A673 (cell line): ENCODE results near the gene MVD.

Source experiments
- CTCF ChIP-seq: fragments of 300-800, 200-600 bp; sonication (generic); conservative IDR thresholded peaks from 2 replicates; pipeline ENCODE4 v1.5.1; 2017; ENCODE audit warnings: low read depth, mild to moderate bottlenecking, antibody characterized with exemption, low read length, moderate library complexity, mixed read lengths
- EZH2 ChIP-seq: fragments of 200-600 bp; sonication (generic); IDR thresholded peaks from 2 replicates; pipeline ENCODE4 v1.6.1; 2017; ENCODE audit warnings: borderline replicate concordance, low read depth, mild to moderate bottlenecking, mixed read lengths, antibody characterized with exemption, low read length; ENCODE audit not compliant: poor library complexity, severe bottlenecking

- TF ChIP-seq CTCF (no peak), EZH2 (no peak)
Measured at GRCh38 chr16:88671806-88672205, 8.9 kb upstream of the MVD start.
